Nephron progenitor cell (in vitro differentiated cells): ENCODE measurements around the gene NOS1AP.

ENCODE experiments used
- DNase-seq: peaks from one replicate; pipeline ENCODE4 v3.0.0; 2021
- H3K27ac Mint-ChIP-seq: 2 replicates; pipeline ENCODE4 v1.8.0; 2021; ENCODE audit warnings: mild to moderate bottlenecking, moderate library complexity, mixed read lengths
- H3K27me3 Mint-ChIP-seq: 2 replicates; pipeline ENCODE4 v1.8.0; 2021; ENCODE audit warnings: mild to moderate bottlenecking, low read depth, mixed read lengths; ENCODE audit not compliant: poor library complexity
- H3K36me3 Mint-ChIP-seq: 2 replicates; pipeline ENCODE4 v1.8.0; 2021; ENCODE audit warnings: low read depth, mixed read lengths
- H3K4me1 Mint-ChIP-seq: 2 replicates; pipeline ENCODE4 v1.8.0; 2021; ENCODE audit warnings: mixed read lengths
- H3K4me3 Mint-ChIP-seq: 2 replicates; pipeline ENCODE4 v1.8.0; 2021; ENCODE audit warnings: mild to moderate bottlenecking, moderate library complexity, mixed read lengths
- H3K9me3 Mint-ChIP-seq: 2 replicates; pipeline ENCODE4 v1.8.0; 2021; ENCODE audit warnings: mild to moderate bottlenecking, moderate library complexity, mixed read lengths
- TF ChIP-seq, protein P1 (sequence below): fragments of 200-600 bp; sonication (generic); IDR thresholded peaks from 2 replicates; pipeline ENCODE4 v1.5.0; 2021; ENCODE audit warnings: antibody characterized with exemption

The NOS1AP gene

DNA sequence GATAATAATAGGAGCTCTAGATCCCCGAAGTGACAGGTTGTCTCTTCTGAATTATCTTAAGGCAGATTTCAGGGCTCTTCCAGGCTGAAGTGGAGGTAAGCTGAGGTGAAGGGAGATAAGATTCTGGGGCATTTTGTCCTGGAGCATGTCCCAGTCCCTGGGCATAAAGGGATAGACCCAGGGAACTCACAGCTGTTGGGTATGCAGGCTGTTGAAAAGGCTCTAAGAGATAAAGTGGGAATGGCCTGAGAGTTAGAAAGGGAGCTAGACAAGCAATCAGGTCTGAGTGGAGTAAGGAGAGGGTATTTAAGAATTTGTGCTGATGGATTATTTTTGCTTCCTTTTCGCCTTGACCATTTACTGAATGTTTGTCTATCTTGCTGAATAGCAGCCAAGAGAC lies 123.7 kb downstream of the NOS1AP start:
- no peak overlapping the region for H3K4me3 Mint-ChIP-seq
- H3K27ac Mint-ChIP-seq, result no peak overlapping the region
- TF ChIP-seq, protein P1, sequence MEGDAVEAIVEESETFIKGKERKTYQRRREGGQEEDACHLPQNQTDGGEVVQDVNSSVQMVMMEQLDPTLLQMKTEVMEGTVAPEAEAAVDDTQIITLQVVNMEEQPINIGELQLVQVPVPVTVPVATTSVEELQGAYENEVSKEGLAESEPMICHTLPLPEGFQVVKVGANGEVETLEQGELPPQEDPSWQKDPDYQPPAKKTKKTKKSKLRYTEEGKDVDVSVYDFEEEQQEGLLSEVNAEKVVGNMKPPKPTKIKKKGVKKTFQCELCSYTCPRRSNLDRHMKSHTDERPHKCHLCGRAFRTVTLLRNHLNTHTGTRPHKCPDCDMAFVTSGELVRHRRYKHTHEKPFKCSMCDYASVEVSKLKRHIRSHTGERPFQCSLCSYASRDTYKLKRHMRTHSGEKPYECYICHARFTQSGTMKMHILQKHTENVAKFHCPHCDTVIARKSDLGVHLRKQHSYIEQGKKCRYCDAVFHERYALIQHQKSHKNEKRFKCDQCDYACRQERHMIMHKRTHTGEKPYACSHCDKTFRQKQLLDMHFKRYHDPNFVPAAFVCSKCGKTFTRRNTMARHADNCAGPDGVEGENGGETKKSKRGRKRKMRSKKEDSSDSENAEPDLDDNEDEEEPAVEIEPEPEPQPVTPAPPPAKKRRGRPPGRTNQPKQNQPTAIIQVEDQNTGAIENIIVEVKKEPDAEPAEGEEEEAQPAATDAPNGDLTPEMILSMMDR, result no peak
- no peaks in the 10 kb centered on the region for H3K36me3 Mint-ChIP-seq
- H3K9me3 Mint-ChIP-seq, result no peaks in the 10 kb centered on the region
- peaks cover 14% of the 10 kb centered on the region for H3K4me1 Mint-ChIP-seq
- no peaks in the 10 kb centered on the region for H3K27me3 Mint-ChIP-seq
- no peak for DNase-seq

DNA sequence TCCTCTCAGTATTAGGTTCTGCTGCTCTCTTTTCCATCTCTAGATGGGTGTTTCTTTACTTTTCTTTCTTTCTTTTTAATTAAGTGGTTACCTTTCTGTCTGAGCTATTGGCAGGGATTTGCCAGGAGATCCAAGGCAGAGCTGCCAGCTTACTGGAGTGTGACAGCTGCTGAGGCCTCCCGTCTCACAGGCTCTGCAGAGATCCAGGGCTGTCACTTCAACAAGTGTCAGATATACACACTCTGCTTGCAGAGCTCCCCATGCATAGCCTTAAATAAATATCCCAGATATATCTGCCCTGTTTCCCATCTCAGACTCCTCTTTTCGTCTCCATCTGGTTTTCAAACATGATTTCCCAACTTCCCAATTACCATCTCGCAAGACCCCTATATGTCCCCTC lies 124.3 kb downstream of the NOS1AP start:
- H3K9me3 Mint-ChIP-seq, result no peaks in the 10 kb centered on the region
- no peak overlapping the region for H3K4me3 Mint-ChIP-seq
- H3K4me1 Mint-ChIP-seq, result peaks cover 14% of the 10 kb centered on the region
- no peaks in the 10 kb centered on the region for H3K27me3 Mint-ChIP-seq
- peak; percentile 44 for DNase-seq
- no peak overlapping the region for H3K27ac Mint-ChIP-seq
- TF ChIP-seq, protein P1, result no peak
- H3K36me3 Mint-ChIP-seq, result no peaks in the 10 kb centered on the region

DNA sequence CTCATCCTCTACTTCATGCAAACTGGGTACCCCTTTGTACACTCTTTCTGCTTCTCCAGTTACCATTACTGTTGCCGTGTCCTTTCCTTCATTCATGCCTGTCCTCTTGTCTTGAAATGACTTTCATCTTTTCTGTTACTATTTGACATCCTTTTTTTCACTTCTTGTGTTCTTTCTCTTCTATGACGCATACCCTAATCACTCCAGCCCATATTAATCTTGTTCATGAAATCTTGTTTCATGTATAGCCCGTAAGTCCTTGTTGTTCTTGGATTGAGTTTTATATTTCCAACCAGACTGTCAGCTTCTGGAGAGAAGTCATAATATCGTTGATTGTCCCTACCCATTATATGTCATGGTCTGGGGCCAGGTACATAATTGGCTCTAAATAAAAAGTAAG lies 126.1 kb downstream of the NOS1AP start:
- Mint-ChIP-seq H3K9me3 (no peaks in the 10 kb centered on the region), H3K27ac (no peak overlapping the region), H3K4me1 (peaks cover 14% of the 10 kb centered on the region), H3K4me3 (no peak overlapping the region), H3K27me3 (peaks cover 9% of the 10 kb centered on the region), H3K36me3 (no peaks in the 10 kb centered on the region)
- TF ChIP-seq, protein P1, result no peak
- no peak for DNase-seq

DNA sequence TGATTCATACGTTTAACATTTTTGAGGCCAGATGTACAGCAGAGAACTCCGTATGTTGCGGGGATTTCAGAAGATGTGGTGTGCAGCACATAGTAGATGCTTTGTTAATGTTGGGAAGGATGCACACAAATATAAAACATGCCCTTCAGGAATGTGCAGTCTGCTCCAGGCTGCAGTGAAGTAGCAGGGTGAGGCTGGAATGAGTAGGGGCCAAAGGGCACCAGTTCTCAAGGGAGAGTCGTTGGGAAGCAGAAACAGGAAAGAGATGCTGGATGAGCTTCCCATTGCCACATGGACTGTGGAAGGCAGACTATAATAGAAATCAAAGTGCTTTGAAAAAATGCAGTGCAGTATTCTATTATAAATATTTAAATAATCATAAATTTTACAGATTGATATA lies 126.9 kb downstream of the NOS1AP start:
- Mint-ChIP-seq H3K27ac (no peak overlapping the region), H3K4me3 (no peak overlapping the region), H3K27me3 (peaks cover 9% of the 10 kb centered on the region), H3K36me3 (no peaks in the 10 kb centered on the region), H3K9me3 (peaks cover under 1% of the 10 kb centered on the region), H3K4me1 (peaks cover 14% of the 10 kb centered on the region)
- DNase-seq, result peak; percentile 20
- TF ChIP-seq, protein P1, result no peak

DNA sequence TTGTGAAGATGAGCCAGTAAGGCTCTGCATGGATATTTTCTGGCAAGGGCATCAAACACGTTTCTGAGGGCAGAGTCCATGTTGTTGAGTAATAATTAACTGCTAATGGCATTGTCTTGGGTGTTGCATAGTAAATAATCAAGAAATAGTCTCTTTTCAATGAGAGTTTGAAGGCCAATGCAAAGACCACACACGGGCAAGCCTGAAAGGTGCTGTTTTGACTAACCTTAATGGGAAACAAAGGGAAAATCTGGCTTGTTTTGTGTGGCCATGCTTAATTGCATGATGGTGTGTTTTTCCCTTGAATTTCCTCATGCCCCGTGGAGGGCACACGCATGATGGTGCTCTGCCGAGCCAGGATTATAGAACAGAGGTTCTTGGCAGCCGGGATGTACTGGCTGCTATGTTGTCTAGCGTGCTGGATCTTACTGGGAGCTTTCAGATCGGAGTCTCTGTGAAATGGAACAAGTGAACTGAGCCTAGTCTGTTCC lies 127.6 kb downstream of the NOS1AP start:
- no peak overlapping the region for H3K27ac Mint-ChIP-seq
- H3K4me1 Mint-ChIP-seq, result peaks cover 14% of the 10 kb centered on the region
- H3K36me3 Mint-ChIP-seq, result no peaks in the 10 kb centered on the region

More for the DNA sequence above, 127.6 kb downstream of the NOS1AP start:
- Mint-ChIP-seq H3K27me3 (peaks cover 9% of the 10 kb centered on the region), H3K4me3 (no peak overlapping the region), H3K9me3 (peaks cover 4% of the 10 kb centered on the region)
- no peak for DNase-seq
- TF ChIP-seq, protein P1, result no peak
